Uterus (tissue), 4 donors: ENCODE data around the gene SNX22. TPM values are rescaled to one million over a fixed set of nuclear protein-coding genes. Genes with fewer than 3 reads are reported as not detected.

ENCODE experiments used
- DNase-seq, 2 donors: peaks; one replicate each; pipeline ENCODE4 v3.0.0-alpha.2; 2019 to 2020
- H3K27ac ChIP-seq, 2 donors: fragments of 200-600 bp; sonication (generic); 1 replicate in 1 of 2; 2 replicates in 1 of 2; pipeline ENCODE4 v1.5.1; 2016 to 2018
- H3K27me3 ChIP-seq, 2 donors: fragments of 200-600 bp; sonication (generic); one replicate each; pipeline ENCODE4 v1.5.1; 2018 to 2019; ENCODE audit warnings: control low read depth in 1 of 2
- H3K36me3 ChIP-seq, 2 donors: fragments of 200-600 bp; sonication (generic); one replicate each; pipeline ENCODE4 v1.5.1; 2019; ENCODE audit warnings: control low read depth in 1 of 2
- H3K4me1 ChIP-seq, 2 donors: fragments of 200-600 bp; sonication (generic); one replicate each; pipeline ENCODE4 v1.5.1; 2018 to 2019; ENCODE audit warnings: control low read depth in 1 of 2
- H3K4me3 ChIP-seq, 2 donors: fragments of 200-600 bp; sonication (generic); 1 replicate in 1 of 2; 2 replicates in 1 of 2; pipeline ENCODE4 v1.5.1; 2018 to 2019; ENCODE audit warnings: mild to moderate bottlenecking in 1 of 2
- H3K9me3 ChIP-seq, 2 donors: fragments of 200-600 bp; sonication (generic); one replicate each; pipeline ENCODE4 v1.5.1; 2019; ENCODE audit warnings: control low read depth in 1 of 2
- CTCF ChIP-seq, 4 experiments: fragments of 200-600 bp in 2 of 4; fragments of 450-650 bp in 2 of 4; sonication (generic) in 2 of 4; IDR thresholded peaks; one replicate each; pipeline ENCODE4 v1.5.1; 2016 to 2019; ENCODE audit warnings: antibody characterized with exemption in 4 of 4, mild to moderate bottlenecking in 2 of 4, moderate library complexity in 1 of 4
- POLR2A ChIP-seq, 2 donors: fragments of 450-650 bp; IDR thresholded peaks; one replicate each; pipeline ENCODE4 v1.6.1; 2016; ENCODE audit warnings: antibody characterized with exemption in 2 of 2, mild to moderate bottlenecking in 1 of 2, moderate library complexity in 1 of 2
- intact Hi-C: fragments of 100-400 bp; cut with DNase I; formaldehyde crosslinking; loops from one replicate; pipeline ENCODE4 v1.15.1; 2023; ENCODE audit warnings: low total_unique reads
- total RNA-seq, 4 donors: library from RNA; depleted of rRNA in 3 of 4; stranded (reverse); fragments of >200 nt in 3 of 4; gene quantifications; one replicate each; pipeline versions ENCODE4 v1.1.0 to v1.2.4, GENCODE V29; 2014 to 2023
- donor health status: DM: yes; HTN: yes; CAD: no.

SNX22 gene
- total RNA-seq, 4 donors from 2014 or later, result 0.55 to 1.7 TPM; not detected in 2

GRCh38 chr15:64136347-64136746 lies 15.2 kb upstream of the SNX22 start:
- Histone ChIP-seq H3K27ac (no peak overlapping the region), H3K36me3 (no peaks in the 10 kb centered on the region), H3K27me3 (no peaks in the 10 kb centered on the region), H3K4me1 (no peaks in the 10 kb centered on the region), H3K4me3 (no peak overlapping the region), H3K9me3 (no peaks in the 10 kb centered on the region)
- intact Hi-C loops, result no loop called here
- no peak for DNase-seq
- no peak for TF ChIP-seq POLR2A (IDR thresholded peaks at IDR 0.05)
- no peak for TF ChIP-seq CTCF (IDR thresholded peaks at IDR 0.05)

- no peaks in the 10 kb centered on the region for H3K36me3 ChIP-seq
These were observed 14.2 kb upstream of the SNX22 start for GRCh38 chr15:64137226-64137833.

GRCh38 chr15:64138331-64138941 lies 13.1 kb upstream of the SNX22 start:
- no peak for DNase-seq
- no peaks in the 10 kb centered on the region for H3K36me3 ChIP-seq
- H3K27ac ChIP-seq, result no peak overlapping the region
- no peak overlapping the region for H3K4me3 ChIP-seq
- intact Hi-C loops, result no loop called here
- no peaks in the 10 kb centered on the region for H3K9me3 ChIP-seq
- TF ChIP-seq CTCF (IDR thresholded peaks at IDR 0.05), result no peak
- TF ChIP-seq POLR2A (IDR thresholded peaks at IDR 0.05), result no peak
- no peaks in the 10 kb centered on the region for H3K27me3 ChIP-seq
- no peaks in the 10 kb centered on the region for H3K4me1 ChIP-seq

More at GRCh38 chr15:64137226-64137833, 14.2 kb upstream of the SNX22 start:
- no peak for TF ChIP-seq POLR2A (IDR thresholded peaks at IDR 0.05)
- TF ChIP-seq CTCF (IDR thresholded peaks at IDR 0.05), result no peak
- Histone ChIP-seq H3K4me1 (no peaks in the 10 kb centered on the region), H3K9me3 (no peaks in the 10 kb centered on the region), H3K27me3 (no peaks in the 10 kb centered on the region), H3K27ac (no peak overlapping the region), H3K4me3 (no peak overlapping the region)
- DNase-seq, result no peak
- intact Hi-C loops, result no loop called here

GRCh38 chr15:64141798-64142512 lies 9.6 kb upstream of the SNX22 start:
- Histone ChIP-seq H3K4me1 (no peaks in the 10 kb centered on the region), H3K36me3 (no peaks in the 10 kb centered on the region), H3K27ac (no peak overlapping the region), H3K27me3 (no peaks in the 10 kb centered on the region), H3K9me3 (no peaks in the 10 kb centered on the region), H3K4me3 (no peak overlapping the region)
- intact Hi-C loops, result no loop called here
- DNase-seq, result no peak
- TF ChIP-seq CTCF (IDR thresholded peaks at IDR 0.05), result no peak
- TF ChIP-seq POLR2A (IDR thresholded peaks at IDR 0.05), result no peak

GRCh38 chr15:64143276-64143675 lies 8.3 kb upstream of the SNX22 start:
- H3K4me1 ChIP-seq, result no peaks in the 10 kb centered on the region
- no peak overlapping the region for H3K4me3 ChIP-seq
- intact Hi-C loops, result no loop called here
- H3K27ac ChIP-seq, result no peak overlapping the region
- H3K9me3 ChIP-seq, result no peaks in the 10 kb centered on the region
- no peaks in the 10 kb centered on the region for H3K36me3 ChIP-seq
- TF ChIP-seq CTCF (IDR thresholded peaks at IDR 0.05) (no peak), POLR2A (IDR thresholded peaks at IDR 0.05) (no peak)
- no peaks in the 10 kb centered on the region for H3K27me3 ChIP-seq
- DNase-seq, result no peak
